SU-DHL-6 (cell line): Measurements from ENCODE around the gene UNC5C.

ENCODE experiments used
- H2AFZ ChIP-seq: fragments of 200-600 bp; sonication (generic); 2 replicates; pipeline ENCODE4 v1.6.1; 2014; ENCODE audit warnings: low read depth, mild to moderate bottlenecking, moderate library complexity, mixed read lengths, antibody characterized with exemption, low read length; ENCODE audit not compliant: severe bottlenecking
- H3F3A ChIP-seq: fragments of 200-600 bp; shearing (Covaris generic); 2 replicates; pipeline ENCODE4 v1.6.0; 2016; ENCODE audit warnings: antibody characterized with exemption, mild to moderate bottlenecking; ENCODE audit not compliant: insufficient read depth
- H3K27ac ChIP-seq: fragments of 200-600 bp; sonication (generic); 2 replicates; pipeline ENCODE4 v1.5.1; 2016; ENCODE audit warnings: low read depth, mild to moderate bottlenecking, low read length, moderate library complexity, mixed read lengths
- H3K27me3 ChIP-seq: fragments of 200-600 bp; sonication (generic), shearing (Covaris generic); 2 replicates; pipeline ENCODE4 v1.6.0; 2014; ENCODE audit warnings: mild to moderate bottlenecking, low read length
- H3K36me3 ChIP-seq: fragments of 200-600 bp; sonication (generic); 2 replicates; pipeline ENCODE4 v1.6.1; 2014; ENCODE audit warnings: mild to moderate bottlenecking, low read length, mixed read lengths
- H3K4me2 ChIP-seq: fragments of 300-600, 200-600 bp; shearing (Covaris generic), sonication (generic); 2 replicates; pipeline ENCODE4 v1.6.0; 2014; ENCODE audit warnings: low read length, low read depth, mild to moderate bottlenecking; ENCODE audit not compliant: poor library complexity, severe bottlenecking
- H3K4me3 ChIP-seq: fragments of 200-600 bp; sonication (generic); 2 replicates; pipeline ENCODE4 v1.5.1; 2014; ENCODE audit warnings: antibody characterized with exemption, low read length, mild to moderate bottlenecking, mixed read lengths; ENCODE audit not compliant: insufficient read depth, poor library complexity, severe bottlenecking
- H3K79me2 ChIP-seq: fragments of 200-600 bp; sonication (generic); 2 replicates; pipeline ENCODE4 v1.6.1; 2014; ENCODE audit warnings: mild to moderate bottlenecking, low read length, moderate library complexity; ENCODE audit not compliant: insufficient read depth
- H3K9ac ChIP-seq: fragments of 200-600 bp; sonication (generic); 2 replicates; pipeline ENCODE4 v1.7.0; 2014; ENCODE audit warnings: mild to moderate bottlenecking, low read length
- H3K9me2 ChIP-seq: fragments of 200-600 bp; sonication (generic); replicated peaks from 2 replicates; pipeline ENCODE4 v1.6.1; 2014; ENCODE audit warnings: low read length; ENCODE audit not compliant: insufficient read depth
- H3K9me3 ChIP-seq: fragments of 200-600 bp; sonication (generic); 2 replicates; pipeline ENCODE4 v1.6.1; 2014; ENCODE audit warnings: low read length, mixed read lengths; ENCODE audit not compliant: insufficient read depth
- H4K20me1 ChIP-seq: fragments of 200-600 bp; sonication (generic); 2 replicates; pipeline ENCODE4 v1.6.1; 2014; ENCODE audit warnings: low read depth, mild to moderate bottlenecking, antibody characterized with exemption, low read length, moderate library complexity, mixed read lengths
- CTCF ChIP-seq: fragments of 200-600 bp; sonication (generic); IDR thresholded peaks from one replicate; pipeline ENCODE4 v1.5.1; 2017; ENCODE audit warnings: antibody characterized with exemption, mild to moderate bottlenecking, low read length, moderate library complexity; ENCODE audit not compliant: insufficient read depth, poor library complexity, severe bottlenecking
- EZH2phosphoT487 ChIP-seq: fragments of 200-600 bp; sonication (generic), shearing (Covaris generic); conservative IDR thresholded peaks from 2 replicates; pipeline ENCODE4 v1.6.1; 2018; ENCODE audit warnings: mild to moderate bottlenecking, antibody characterized with exemption, low read length, moderate library complexity, mixed read lengths

UNC5C gene

GRCh38 chr4:95571577-95571976, 22.8 kb upstream of the UNC5C start:
- Histone ChIP-seq H3F3A (no peaks in the 10 kb centered on the region), H3K27me3 (no peaks in the 10 kb centered on the region), H2AFZ (no peak overlapping the region), H4K20me1 (no peaks in the 10 kb centered on the region), H3K36me3 (no peaks in the 10 kb centered on the region), H3K9me3 (no peaks in the 10 kb centered on the region), H3K79me2 (no peaks in the 10 kb centered on the region), H3K9me2 (no peaks in the 10 kb centered on the region), H3K27ac (no peak overlapping the region), H3K9ac (no peak overlapping the region), H3K4me3 (no peak overlapping the region), H3K4me2 (no peak overlapping the region)
- TF ChIP-seq EZH2phosphoT487 (no peak), CTCF (no peak)

GRCh38 chr4:95563638-95564337, 15.0 kb upstream of the UNC5C start:
- H3K27ac ChIP-seq = no peak overlapping the region
- no peak overlapping the region for H3K9ac ChIP-seq
- H3K4me3 ChIP-seq = no peak overlapping the region
- no peaks in the 10 kb centered on the region for H3K27me3 ChIP-seq
- H2AFZ ChIP-seq = no peak overlapping the region
- H3K79me2 ChIP-seq = no peaks in the 10 kb centered on the region
- no peaks in the 10 kb centered on the region for H3K9me2 ChIP-seq
- no peaks in the 10 kb centered on the region for H3K9me3 ChIP-seq
- no peaks in the 10 kb centered on the region for H3K36me3 ChIP-seq
- H4K20me1 ChIP-seq = no peaks in the 10 kb centered on the region
- TF ChIP-seq EZH2phosphoT487 = no peak
- TF ChIP-seq CTCF = no peak
- H3K4me2 ChIP-seq = no peak overlapping the region
- H3F3A ChIP-seq = no peaks in the 10 kb centered on the region

GRCh38 chr4:95560774-95561173, 12.0 kb upstream of the UNC5C start:
- no peak for TF ChIP-seq EZH2phosphoT487
- TF ChIP-seq CTCF = no peak
- Histone ChIP-seq H3K27me3 (no peaks in the 10 kb centered on the region), H3K9me2 (no peaks in the 10 kb centered on the region), H2AFZ (no peak overlapping the region), H3K9me3 (no peaks in the 10 kb centered on the region), H3K9ac (no peak overlapping the region), H3K27ac (no peak overlapping the region), H3K4me3 (no peak overlapping the region), H3K36me3 (no peaks in the 10 kb centered on the region), H4K20me1 (no peaks in the 10 kb centered on the region), H3K79me2 (no peaks in the 10 kb centered on the region), H3K4me2 (no peak overlapping the region), H3F3A (no peaks in the 10 kb centered on the region)
